Cardiac septum (tissue), 1 donor: Measurements from ENCODE around the gene EEIG2. TPM values are rescaled to one million over a fixed set of nuclear protein-coding genes. Genes with fewer than 3 reads are reported as not detected.

Experiments
- DNase-seq: peaks from one replicate; pipeline ENCODE4 v3.0.0-alpha.2; 2020; ENCODE audit warnings: low spot score
- intact Hi-C: fragments of 100-400 bp; cut with DNase I; formaldehyde crosslinking; loops from one replicate; pipeline ENCODE4 v1.14.0; 2022
- total RNA-seq: library from RNA; stranded (reverse); fragmentation: NEBNext Ultra II Directional; extraction: Animal tissue kit (Norgen Biotek cat#: 25700); gene quantifications from one replicate; pipeline ENCODE4 v1.2.1, GENCODE V29; 2021
- donor health status: DM: no; HTN: no; CAD: no.

The EEIG2 gene
- total RNA-seq, 1 donor from 2014 or later = 7.3 TPM

- intact Hi-C loops = no loop called here
- no peak for DNase-seq
Observed at GRCh38 chr1:108570998-108571401, 11.1 kb downstream of the EEIG2 start.

- intact Hi-C loops = no loop called here
- no peak for DNase-seq
Observed at GRCh38 chr1:108572182-108572581, 12.3 kb downstream of the EEIG2 start.

- no peak for DNase-seq
- intact Hi-C loops = no loop called here
Observed at GRCh38 chr1:108573183-108573582, 13.3 kb downstream of the EEIG2 start.

- intact Hi-C loops = no loop called here
- no peak for DNase-seq
Observed at GRCh38 chr1:108574008-108574407, 14.1 kb downstream of the EEIG2 start.

- intact Hi-C loops = no loop called here
Observed at GRCh38 chr1:108575375-108575774, 15.5 kb downstream of the EEIG2 start.

GRCh38 chr1:108583757-108584427 is 24.0 kb downstream of the EEIG2 start:
- DNase-seq = no peak
- intact Hi-C loops = no loop called here

More at GRCh38 chr1:108575375-108575774, 15.5 kb downstream of the EEIG2 start:
- DNase-seq = no peak

- intact Hi-C loops = no loop called here
- DNase-seq = no peak
Observed at GRCh38 chr1:108584428-108584856, 24.5 kb downstream of the EEIG2 start.

GRCh38 chr1:108585313-108585712 is 25.4 kb downstream of the EEIG2 start:
- intact Hi-C loops = no loop called here
- DNase-seq = no peak

GRCh38 chr1:108590441-108590840 is 30.5 kb downstream of the EEIG2 start:
- no peak for DNase-seq
- intact Hi-C loops = loop anchor here (5.0 kb wide), 1 partner anchor 33 kb away; no protein-coding TSS in a partner anchor

GRCh38 chr1:108590957-108591356 is 31.1 kb downstream of the EEIG2 start:
- intact Hi-C loops = loop anchor here (5.0 kb wide), 1 partner anchor 34 kb away; no protein-coding TSS in a partner anchor
- no peak for DNase-seq

GRCh38 chr1:108591466-108591865 is 31.6 kb downstream of the EEIG2 start:
- no peak for DNase-seq
- intact Hi-C loops = loop anchor here (5.0 kb wide), 1 partner anchor 34 kb away; no protein-coding TSS in a partner anchor

- no peak for DNase-seq
- intact Hi-C loops = loop anchor here (5.0 kb wide), 1 partner anchor 35 kb away; no protein-coding TSS in a partner anchor
Observed at GRCh38 chr1:108592030-108592759, 32.3 kb downstream of the EEIG2 start.

GRCh38 chr1:108593448-108593847 is 33.5 kb downstream of the EEIG2 start:
- no peak for DNase-seq
- intact Hi-C loops = loop anchor here (5.0 kb wide), 1 partner anchor 36 kb away; no protein-coding TSS in a partner anchor

GRCh38 chr1:108595507-108595906 is 35.6 kb downstream of the EEIG2 start:
- DNase-seq = no peak
- intact Hi-C loops = no loop called here

- intact Hi-C loops = no loop called here
- no peak for DNase-seq
Observed at GRCh38 chr1:108597041-108597440, 37.1 kb downstream of the EEIG2 start.

- DNase-seq = no peak
- intact Hi-C loops = no loop called here
Observed at GRCh38 chr1:108598340-108598739, 38.4 kb downstream of the EEIG2 start.

GRCh38 chr1:108600504-108600903 is 40.6 kb downstream of the EEIG2 start:
- no peak for DNase-seq
- intact Hi-C loops = no loop called here

- no peak for DNase-seq
- intact Hi-C loops = no loop called here
Observed at GRCh38 chr1:108601708-108602410, 42.0 kb downstream of the EEIG2 start.

- intact Hi-C loops = no loop called here
- no peak for DNase-seq
Observed at GRCh38 chr1:108605633-108606032, 45.7 kb downstream of the EEIG2 start.

GRCh38 chr1:108606478-108606877 is 46.6 kb downstream of the EEIG2 start:
- intact Hi-C loops = no loop called here
- no peak for DNase-seq
